Spleen (tissue), 7 donors: ENCODE measurements around the gene P2RY2.

Source experiments
- POLR2A ChIP-seq, 3 donors: fragments of 450-650 bp; IDR thresholded peaks; one replicate each; pipeline ENCODE4 v1.5.1; 2017; ENCODE audit warnings: antibody characterized with exemption in 3 of 3, mild to moderate bottlenecking in 1 of 3
- POLR2AphosphoS5 ChIP-seq, 3 donors: sonication (generic); formaldehyde crosslinking; IDR thresholded peaks; one replicate each; pipeline ENCODE4 v1.5.1; 2017; ENCODE audit warnings: antibody characterized with exemption in 3 of 3
- TF ChIP-seq, protein P1 (sequence below), 11 experiments: fragments of 200-600 bp in 7 of 11; fragments of 450-650 bp in 4 of 11; sonication (generic) in 4 of 11; IDR thresholded peaks in 8 of 11; conservative IDR thresholded peaks in 3 of 11; 1 replicate in 7 of 11; 2 replicates in 4 of 11; pipeline versions ENCODE4 v1.4.0 to v1.8.0; 2016 to 2021; ENCODE audit warnings: antibody characterized with exemption in 11 of 11, inconsistent platforms in 4 of 11, mild to moderate bottlenecking in 1 of 11
- donor health status: DM: no; HTN: no; CAD: no; lungs with moderate emphysema.
- donor health status: DM: no; HTN: no; CAD: no.
- donor health status: DM: no; HTN: no; CAD: no.

DNA sequence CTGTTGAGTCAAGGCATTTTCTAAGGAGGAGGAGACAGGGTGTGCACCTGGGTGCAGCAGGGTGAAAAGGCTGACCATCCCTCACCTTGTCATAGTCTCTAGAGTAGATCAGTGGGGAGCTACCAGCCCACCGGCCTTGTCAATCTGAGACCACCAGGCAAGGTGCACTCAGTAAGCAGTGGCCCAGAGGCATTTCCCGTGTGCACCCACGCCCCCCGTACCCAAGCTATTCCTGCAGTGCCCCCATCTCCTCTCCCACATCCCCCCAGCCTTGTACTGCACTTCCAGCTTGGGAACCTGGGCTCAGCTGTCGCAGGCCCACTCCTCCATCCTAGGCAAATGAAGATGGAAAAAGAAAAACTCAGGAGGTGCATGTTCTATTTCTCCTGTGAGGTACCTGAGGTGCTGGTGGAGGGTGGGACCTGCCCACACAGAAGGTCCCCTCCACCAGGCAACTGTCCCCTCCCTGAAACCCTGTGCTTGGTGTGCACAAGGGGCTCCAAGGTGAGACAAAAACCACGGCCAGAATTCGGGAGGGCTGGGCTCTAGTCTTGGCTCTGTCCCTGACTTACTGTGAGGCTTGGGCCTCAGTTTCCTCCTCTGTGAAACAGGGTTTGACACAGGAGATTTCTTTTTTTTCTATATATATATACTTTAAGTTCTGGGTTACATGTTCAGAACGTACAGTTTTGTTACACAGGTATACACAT, 8.4 kb downstream of the P2RY2 start:
- no peak for TF ChIP-seq POLR2A (IDR thresholded peaks at IDR 0.05)
- TF ChIP-seq, protein P1, sequence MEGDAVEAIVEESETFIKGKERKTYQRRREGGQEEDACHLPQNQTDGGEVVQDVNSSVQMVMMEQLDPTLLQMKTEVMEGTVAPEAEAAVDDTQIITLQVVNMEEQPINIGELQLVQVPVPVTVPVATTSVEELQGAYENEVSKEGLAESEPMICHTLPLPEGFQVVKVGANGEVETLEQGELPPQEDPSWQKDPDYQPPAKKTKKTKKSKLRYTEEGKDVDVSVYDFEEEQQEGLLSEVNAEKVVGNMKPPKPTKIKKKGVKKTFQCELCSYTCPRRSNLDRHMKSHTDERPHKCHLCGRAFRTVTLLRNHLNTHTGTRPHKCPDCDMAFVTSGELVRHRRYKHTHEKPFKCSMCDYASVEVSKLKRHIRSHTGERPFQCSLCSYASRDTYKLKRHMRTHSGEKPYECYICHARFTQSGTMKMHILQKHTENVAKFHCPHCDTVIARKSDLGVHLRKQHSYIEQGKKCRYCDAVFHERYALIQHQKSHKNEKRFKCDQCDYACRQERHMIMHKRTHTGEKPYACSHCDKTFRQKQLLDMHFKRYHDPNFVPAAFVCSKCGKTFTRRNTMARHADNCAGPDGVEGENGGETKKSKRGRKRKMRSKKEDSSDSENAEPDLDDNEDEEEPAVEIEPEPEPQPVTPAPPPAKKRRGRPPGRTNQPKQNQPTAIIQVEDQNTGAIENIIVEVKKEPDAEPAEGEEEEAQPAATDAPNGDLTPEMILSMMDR (IDR thresholded peaks at IDR 0.05 in 8 of 11, conservative IDR thresholded peaks at IDR 0.05 in 3 of 11) = no peak
- no peak for TF ChIP-seq POLR2AphosphoS5 (IDR thresholded peaks at IDR 0.05)
